Ramos (cell line): ENCODE data around the gene LZTS3.

ENCODE experiments used
- in situ Hi-C: fragments of 300-500 bp; cut with MboI; formaldehyde crosslinking; loops from one replicate; pipeline ENCODE4 v1.14.3; 2022; ENCODE audit warnings: low sequenced_read_pairs; ENCODE audit not compliant: unreplicated experiment

Gene LZTS3

DNA sequence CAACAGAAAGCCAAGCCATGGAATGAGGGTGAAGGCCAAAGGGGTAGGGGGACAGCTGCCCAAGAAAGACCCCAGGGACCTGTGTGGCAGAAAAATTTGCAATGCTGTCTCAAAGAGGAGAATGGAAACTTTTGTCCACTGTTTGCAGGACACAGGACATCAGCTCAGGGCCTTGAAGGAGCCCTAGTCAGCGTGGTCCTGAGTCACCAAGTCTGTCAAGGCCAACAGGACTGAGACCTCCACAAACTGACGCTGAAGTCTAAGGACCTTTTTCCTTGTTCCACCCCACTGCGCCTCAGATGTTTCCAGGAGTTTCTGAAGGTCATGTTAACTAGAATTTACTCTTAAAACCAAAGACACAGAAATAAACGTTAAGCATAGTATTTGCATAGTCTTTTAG, 57.0 kb downstream of the LZTS3 start:
- in situ Hi-C loops = no loop called here

DNA sequence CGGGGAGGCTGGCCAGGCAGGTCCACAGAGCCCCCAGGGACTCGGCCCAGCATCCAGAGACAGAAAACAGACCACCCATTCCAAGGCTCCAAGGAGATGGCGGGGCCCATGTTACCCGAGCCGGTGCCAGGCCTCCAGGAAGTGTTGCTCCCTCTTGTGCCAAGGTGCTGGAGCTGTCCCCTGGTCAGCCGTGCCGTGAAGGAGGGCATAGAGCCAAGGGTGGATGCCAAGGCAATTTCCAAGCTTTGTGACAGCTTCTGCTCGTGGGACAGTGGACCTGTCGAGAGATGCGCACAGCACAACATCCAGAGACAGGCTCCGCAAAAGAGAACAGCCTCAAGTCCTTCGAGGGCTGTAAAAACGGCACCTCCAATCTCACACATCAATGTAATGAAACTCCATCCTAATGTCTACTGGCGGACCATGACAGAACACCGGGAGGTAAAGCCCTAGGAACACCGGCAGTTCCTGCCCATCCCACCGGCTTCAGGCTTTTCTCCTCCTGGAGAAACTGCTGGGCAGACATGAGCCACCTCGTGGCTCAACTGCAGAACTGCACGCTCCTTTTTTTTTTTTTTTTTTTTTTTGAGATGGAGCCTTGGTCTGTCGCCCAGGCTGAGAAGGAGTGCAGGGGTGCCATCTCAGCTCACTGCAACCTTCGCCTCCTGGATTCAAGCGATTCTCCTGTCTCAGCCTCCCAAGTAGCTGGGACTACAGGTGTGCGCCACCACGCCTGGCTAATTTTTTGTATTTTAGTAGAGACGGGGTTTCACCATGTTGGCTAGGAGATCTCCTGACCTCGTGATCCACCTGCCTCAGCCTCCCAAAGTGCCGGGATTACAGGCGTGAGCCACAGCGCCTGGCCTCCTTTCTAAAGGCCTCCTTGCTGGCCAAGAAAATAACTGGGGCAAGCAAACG, 57.9 kb downstream of the LZTS3 start:
- in situ Hi-C loops = no loop called here
